Measurements from ENCODE around the gene PIK3C2G. TPM values are rescaled to one million over a fixed set of nuclear protein-coding genes. Genes with fewer than 3 reads are reported as not detected.

Gene PIK3C2G
- total RNA-seq, 1 experiment from 2014 or later = not detected

GRCh38 chr12:18246066-18246465 lies 15.3 kb upstream of the PIK3C2G start:
- no peak overlapping the region for H2BK120ac ChIP-seq (ENCODE audit: low read depth, low read length, poor library complexity, severe bottlenecking)
- no peaks in the 10 kb centered on the region for H3K79me2 ChIP-seq (ENCODE audit: insufficient read depth, low read length)
- H3K27ac ChIP-seq (ENCODE audit: insufficient read length, low read depth, low read length) = no peak overlapping the region
- H3K4me1 ChIP-seq (ENCODE audit: insufficient read depth, low read length) = no peaks in the 10 kb centered on the region
- H3K9me3 ChIP-seq (ENCODE audit: control insufficient read depth, low read depth, low read length) = no peaks in the 10 kb centered on the region
- no peaks in the 10 kb centered on the region for H3K79me1 ChIP-seq (ENCODE audit: insufficient read depth, low read depth, low read length, poor library complexity, severe bottlenecking)
- H2AK5ac ChIP-seq (ENCODE audit: insufficient read length, low read length) = no peak overlapping the region
- H3K9ac ChIP-seq (ENCODE audit: extremely low read depth, insufficient read length, low read length) = no peak overlapping the region
- no peaks in the 10 kb centered on the region for H3K23me2 ChIP-seq (ENCODE audit: insufficient read length, low read depth, low read length, poor library complexity, severe bottlenecking)
- no peak overlapping the region for H4K91ac ChIP-seq (ENCODE audit: insufficient read length, low read depth, low read length)
- Mint-ChIP-seq H3K27me3 (ENCODE audit: low read depth) (no peaks in the 10 kb centered on the region), H3K4me1 (peaks cover 0 to 5% of the 10 kb centered on the region in 2 experiments; a peak in 3 of 4 replicates), H3K36me3 (ENCODE audit: insufficient read depth in 1 of 3, low read depth in 3 of 3) (no peaks in the 10 kb centered on the region), H3K4me3 (no peak overlapping the region), H3K27ac (no peak overlapping the region), H3K9me3 (no peaks in the 10 kb centered on the region)
- H3T11ph ChIP-seq (ENCODE audit: low read length) = no peak overlapping the region
- no peak overlapping the region for H2BK5ac ChIP-seq (ENCODE audit: insufficient read length, low read length)
- no peak overlapping the region for H3K56ac ChIP-seq (ENCODE audit: insufficient read length, low read depth, low read length)
- no peak overlapping the region for H2BK15ac ChIP-seq (ENCODE audit: low read depth, low read length)
- no peak overlapping the region for H2AFZ ChIP-seq (ENCODE audit: low read length)
- H3K4me2 ChIP-seq (ENCODE audit: insufficient read depth, insufficient read length, low read length) = no peak overlapping the region
- no peak overlapping the region for H3K4ac ChIP-seq (ENCODE audit: low read depth, low read length)
- no peaks in the 10 kb centered on the region for H3K27me3 ChIP-seq (ENCODE audit: insufficient read depth, low read length)
- no peak overlapping the region for H2BK12ac ChIP-seq (ENCODE audit: insufficient read length, low read depth, low read length)
- no peak overlapping the region for H4K8ac ChIP-seq (replicated peaks; ENCODE audit: insufficient read length, low read depth, low read length)
- DNase-seq = no peak
- no peak overlapping the region for H3K23ac ChIP-seq (ENCODE audit: insufficient read length, low read depth, low read length)
- peak; percentile 62 for TF ChIP-seq CTCF (conservative IDR thresholded peaks at IDR 0.05)
- H4K5ac ChIP-seq (ENCODE audit: insufficient read length, low read depth, low read length) = no peak overlapping the region
- H3K18ac ChIP-seq (ENCODE audit: insufficient read length, low read depth, low read length) = no peak overlapping the region
- no peak overlapping the region for H2BK20ac ChIP-seq (ENCODE audit: low read depth, low read length, poor library complexity, severe bottlenecking)
- no peak overlapping the region for H3K14ac ChIP-seq (ENCODE audit: insufficient read depth, low read length)
- no CpG with 5 or more reads among the region's 1 CpG for WGBS (ENCODE audit: extremely low coverage, insufficient read length, low lambda C conversion rate)
- H4K20me1 ChIP-seq (ENCODE audit: control insufficient read depth, insufficient read depth, insufficient read length) = no peaks in the 10 kb centered on the region
